ENCODE results near the gene CADM2.

GRCh38 chr3:86109434-86109833, 1150.6 kb downstream of the CADM2 start:
- no peak for TF ChIP-seq CTCF (IDR thresholded peaks at IDR 0.05; ENCODE audit: poor library complexity)
- TF ChIP-seq EZH2 (IDR thresholded peaks at IDR 0.05; ENCODE audit: borderline replicate concordance): no peak

All from hepatocyte (in vitro differentiated cells).